PC-3 (cell line): Measurements from ENCODE around the gene MED13. TPM values are rescaled to one million over a fixed set of nuclear protein-coding genes. Genes with fewer than 3 reads are reported as not detected.

ENCODE experiments used
- ATAC-seq: fragments of 200-7000 bp; cut with Tn5 transposase; 2 replicates; pipeline ENCODE4 v1.9.1; 2020; ENCODE audit warnings: mild to moderate bottlenecking, moderate library complexity
- BruUV-seq: library from RNA; stranded (reverse); fragments of 400-500 nt; replicated peaks from 2 replicates; lab custom pipeline; 2021; lab: Mats Ljungman, UMichigan
- CTCF ChIA-PET: fragments of 300-600 bp; sonication (Branson Sonifier 250); formaldehyde crosslinking; loops from one replicate; lab custom pipeline; 2022; ENCODE audit warnings: antibody characterized with exemption; lab: Charles Lee
- POLR2A ChIA-PET: fragments of 300-600 bp; sonication (Branson Sonifier 250); formaldehyde crosslinking; loops from one replicate; lab custom pipeline; 2022; ENCODE audit warnings: antibody characterized with exemption; ENCODE audit not compliant: unreplicated experiment; lab: Charles Lee
- DNase-seq: peaks from one replicate; pipeline ENCODE4 v3.0.0-alpha.2; 2015
- H2AFZ ChIP-seq: fragments of 300-600 bp; sonication (generic); 2 replicates; pipeline ENCODE4 v1.6.0; 2016; ENCODE audit warnings: antibody characterized with exemption, low read length
- H3F3A ChIP-seq: fragments of 300-600 bp; sonication (generic); one replicate; pipeline ENCODE4 v1.6.0; 2017; ENCODE audit warnings: antibody characterized with exemption, low read length, control low read depth, mild to moderate bottlenecking; ENCODE audit not compliant: unreplicated experiment
- H3K27ac ChIP-seq: fragments of 300-600 bp; sonication (generic); 2 replicates; pipeline ENCODE4 v1.5.1; 2016; ENCODE audit warnings: mild to moderate bottlenecking, low read length
- H3K27me3 ChIP-seq: fragments of 300-600 bp; sonication (generic); 2 replicates; pipeline ENCODE4 v1.6.1; 2016; ENCODE audit warnings: low read length, mixed read lengths
- H3K36me3 ChIP-seq: fragments of 300-600 bp; sonication (generic); 2 replicates; pipeline ENCODE4 v1.6.1; 2016; ENCODE audit warnings: low read depth, mixed run types, low read length, mixed read lengths
- H3K4me1 ChIP-seq: fragments of 300-600 bp; sonication (generic); 2 replicates; pipeline ENCODE4 v1.5.1; 2016; ENCODE audit warnings: low read length; ENCODE audit not compliant: insufficient read depth
- H3K4me2 ChIP-seq: fragments of 300-600 bp; sonication (generic); 2 replicates; pipeline ENCODE4 v1.6.0; 2016; ENCODE audit warnings: low read length
- H3K4me3 ChIP-seq: fragments of 300-600 bp; sonication (generic); 2 replicates; pipeline ENCODE4 v1.5.1; 2016; ENCODE audit warnings: mild to moderate bottlenecking, low read length, mixed read lengths
- H3K79me2 ChIP-seq: fragments of 300-600 bp; sonication (generic); 2 replicates; pipeline ENCODE4 v1.6.1; 2017; ENCODE audit warnings: low read length, mixed read lengths
- H3K9ac ChIP-seq: fragments of 300-600 bp; sonication (generic); 2 replicates; pipeline ENCODE4 v1.6.0; 2016; ENCODE audit warnings: mild to moderate bottlenecking, low read length
- H3K9me2 ChIP-seq: fragments of 300-600 bp; sonication (generic); replicated peaks from 2 replicates; pipeline ENCODE4 v1.6.1; 2016; ENCODE audit warnings: mixed run types, low read length, mixed read lengths
- H3K9me3 ChIP-seq: fragments of 300-600 bp; sonication (generic); 2 replicates; pipeline ENCODE4 v1.6.1; 2016; ENCODE audit warnings: low read length, mixed read lengths
- H4K20me1 ChIP-seq: fragments of 300-600 bp; sonication (generic); 2 replicates; pipeline ENCODE4 v1.6.1; 2016; ENCODE audit warnings: low read length, mixed read lengths
- CTCF ChIP-seq: fragments of 300-600 bp; sonication (generic); conservative IDR thresholded peaks from 2 replicates; pipeline ENCODE4 v1.5.1; 2017; ENCODE audit warnings: antibody characterized with exemption, low read depth, mild to moderate bottlenecking, low read length
- EZH2 ChIP-seq: fragments of 300-600 bp; sonication (generic); IDR thresholded peaks from one replicate; pipeline ENCODE4 v1.6.1; 2017; ENCODE audit warnings: antibody characterized with exemption, mild to moderate bottlenecking, low read length; ENCODE audit not compliant: unreplicated experiment
- EZH2phosphoT487 ChIP-seq: fragments of 300-600 bp; sonication (generic); IDR thresholded peaks from 2 replicates; pipeline ENCODE4 v1.6.1; 2018; ENCODE audit warnings: mild to moderate bottlenecking, antibody characterized with exemption, low read length, borderline replicate concordance
- intact Hi-C: fragments of 100-400 bp; cut with micrococcal nuclease; formaldehyde crosslinking; loops from 2 replicates; pipeline ENCODE4 v1.9.0; 2023
- total RNA-seq: library from RNA; depleted of rRNA; stranded (reverse); fragments of >200 nt; gene quantifications from 2 replicates; pipeline ENCODE4 v1.2.3, GENCODE V29; 2014

MED13 gene
- total RNA-seq, 1 experiment from 2014 or later: 36.8 TPM

- H3K9ac ChIP-seq: no peak overlapping the region
- intact Hi-C loops: loop anchor here (5.0 kb wide), 2 partner anchors 54 to 104 kb away; no protein-coding TSS in a partner anchor
- peak; percentile 98 for ATAC-seq
- H4K20me1 ChIP-seq: peaks cover 4% of the 10 kb centered on the region
- peak overlapping the region; percentile 53 for H3K27ac ChIP-seq
- H3K4me3 ChIP-seq: no peak overlapping the region
- ChIA-PET CTCF (interaction anchor here (0.7 kb wide), 2 partner anchors 59 to 650 kb away, joined by 3 read pairs; no protein-coding TSS in a partner anchor), POLR2A (no interaction called here)
- H3K27me3 ChIP-seq: no peaks in the 10 kb centered on the region
- peak; percentile 84 for DNase-seq
- H3K79me2 ChIP-seq: peaks cover 77% of the 10 kb centered on the region
- peaks cover 40% of the 10 kb centered on the region for H3K36me3 ChIP-seq
- BruUV-seq: no TSS peak
- no peak overlapping the region for H2AFZ ChIP-seq
- H3F3A ChIP-seq: peaks cover 12% of the 10 kb centered on the region
- peaks cover 24% of the 10 kb centered on the region for H3K4me1 ChIP-seq
- H3K9me2 ChIP-seq: no peaks in the 10 kb centered on the region
- H3K4me2 ChIP-seq: peak overlapping the region; percentile 57
- no peaks in the 10 kb centered on the region for H3K9me3 ChIP-seq
- TF ChIP-seq CTCF: no peak
- no peak for TF ChIP-seq EZH2phosphoT487
- TF ChIP-seq EZH2: no peak
Measured at GRCh38 chr17:62051053-62051452, 14.0 kb downstream of the MED13 start.

- peaks cover 47% of the 10 kb centered on the region for H3K36me3 ChIP-seq
- peaks cover 6% of the 10 kb centered on the region; the same call in 1 of the 2 replicates for H4K20me1 ChIP-seq
- no peak for ATAC-seq
- intact Hi-C loops: no loop called here
- no peak overlapping the region for H2AFZ ChIP-seq
- H3K4me2 ChIP-seq: no peak overlapping the region
- no peaks in the 10 kb centered on the region for H3K27me3 ChIP-seq
- no peaks in the 10 kb centered on the region for H3K9me3 ChIP-seq
- H3K9me2 ChIP-seq: no peaks in the 10 kb centered on the region
- H3K9ac ChIP-seq: no peak overlapping the region
- H3K4me1 ChIP-seq: peaks cover 24% of the 10 kb centered on the region
- POLR2A ChIA-PET: no interaction called here
- DNase-seq: no peak
- no peak overlapping the region for H3K27ac ChIP-seq
- peaks cover 12% of the 10 kb centered on the region for H3F3A ChIP-seq
- H3K4me3 ChIP-seq: no peak overlapping the region
- CTCF ChIA-PET: no interaction called here
- TF ChIP-seq CTCF: no peak
- no peak for TF ChIP-seq EZH2
- TF ChIP-seq EZH2phosphoT487: no peak
- peaks cover 76% of the 10 kb centered on the region for H3K79me2 ChIP-seq
- no TSS peak for BruUV-seq
Measured at GRCh38 chr17:62049299-62049698, 15.8 kb downstream of the MED13 start.

- Histone ChIP-seq H3K9me2 (no peaks in the 10 kb centered on the region), H3K4me1 (peaks cover 24% of the 10 kb centered on the region), H3K79me2 (peaks cover 76% of the 10 kb centered on the region), H3F3A (peaks cover 12% of the 10 kb centered on the region), H3K4me3 (no peak overlapping the region), H3K9me3 (no peaks in the 10 kb centered on the region), H3K9ac (no peak overlapping the region), H3K27ac (no peak overlapping the region), H3K27me3 (no peaks in the 10 kb centered on the region), H3K4me2 (no peak overlapping the region), H3K36me3 (peaks cover 57% of the 10 kb centered on the region), H4K20me1 (peaks cover 13% of the 10 kb centered on the region; the same call in 1 of the 2 replicates), H2AFZ (no peak overlapping the region)
- DNase-seq (no peak), ATAC-seq (no peak)
- BruUV-seq: no TSS peak
- ChIA-PET POLR2A (no interaction called here), CTCF (no interaction called here)
- intact Hi-C loops: no loop called here
- TF ChIP-seq EZH2 (no peak), CTCF (no peak), EZH2phosphoT487 (no peak)
Measured at GRCh38 chr17:62048262-62048661, 16.8 kb downstream of the MED13 start.
